ENCODE results near the gene SLC16A7. TPM values are rescaled to one million over a fixed set of nuclear protein-coding genes. Genes with fewer than 3 reads are reported as not detected.

SLC16A7 gene
- total RNA-seq, 1 donor from 2014 or later = 1.8 TPM

DNA sequence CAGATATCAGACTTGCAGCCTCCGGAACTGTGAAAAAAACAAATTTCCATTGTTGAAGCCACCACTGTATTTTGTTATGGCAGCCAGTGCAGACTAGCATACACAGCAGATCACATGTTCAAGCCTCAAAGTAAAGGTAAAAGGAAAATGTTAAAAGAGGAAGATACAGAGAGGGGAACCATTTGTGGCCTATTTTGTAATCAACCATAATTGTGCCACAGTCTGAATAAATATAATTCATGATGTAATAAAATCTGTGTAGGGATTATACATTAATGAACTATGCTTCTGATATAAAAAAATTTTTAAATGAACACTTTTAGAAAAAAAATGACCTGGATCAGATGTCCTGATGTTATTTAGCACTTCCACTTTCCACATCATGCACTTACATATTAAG lies 79.6 kb downstream of the SLC16A7 start:
- Mint-ChIP-seq H3K27ac (no peak overlapping the region), H3K9me3 (no peaks in the 10 kb centered on the region), H3K4me1 (no peaks in the 10 kb centered on the region), H3K4me3 (no peak overlapping the region), H3K36me3 (no peaks in the 10 kb centered on the region), H3K27me3 (ENCODE audit: insufficient read depth, low read depth) (no peaks in the 10 kb centered on the region)
- Histone ChIP-seq H3K4me1 (no peaks in the 10 kb centered on the region), H4K20me1 (ENCODE audit: low read depth) (no peaks in the 10 kb centered on the region), H3K4me2 (no peak overlapping the region), H3K9ac (no peak overlapping the region), H3K9me3 (ENCODE audit: low read depth) (no peaks in the 10 kb centered on the region), H2AFZ (replicated peaks) (no peak overlapping the region), H3K36me3 (no peaks in the 10 kb centered on the region), H3K4me3 (no peak overlapping the region), H3F3A (ENCODE audit: low read depth) (no peaks in the 10 kb centered on the region), H3K27ac (no peak overlapping the region), H3K79me2 (ENCODE audit: low read depth) (no peaks in the 10 kb centered on the region), H3K27me3 (no peaks in the 10 kb centered on the region)
- TF ChIP-seq, protein P1, sequence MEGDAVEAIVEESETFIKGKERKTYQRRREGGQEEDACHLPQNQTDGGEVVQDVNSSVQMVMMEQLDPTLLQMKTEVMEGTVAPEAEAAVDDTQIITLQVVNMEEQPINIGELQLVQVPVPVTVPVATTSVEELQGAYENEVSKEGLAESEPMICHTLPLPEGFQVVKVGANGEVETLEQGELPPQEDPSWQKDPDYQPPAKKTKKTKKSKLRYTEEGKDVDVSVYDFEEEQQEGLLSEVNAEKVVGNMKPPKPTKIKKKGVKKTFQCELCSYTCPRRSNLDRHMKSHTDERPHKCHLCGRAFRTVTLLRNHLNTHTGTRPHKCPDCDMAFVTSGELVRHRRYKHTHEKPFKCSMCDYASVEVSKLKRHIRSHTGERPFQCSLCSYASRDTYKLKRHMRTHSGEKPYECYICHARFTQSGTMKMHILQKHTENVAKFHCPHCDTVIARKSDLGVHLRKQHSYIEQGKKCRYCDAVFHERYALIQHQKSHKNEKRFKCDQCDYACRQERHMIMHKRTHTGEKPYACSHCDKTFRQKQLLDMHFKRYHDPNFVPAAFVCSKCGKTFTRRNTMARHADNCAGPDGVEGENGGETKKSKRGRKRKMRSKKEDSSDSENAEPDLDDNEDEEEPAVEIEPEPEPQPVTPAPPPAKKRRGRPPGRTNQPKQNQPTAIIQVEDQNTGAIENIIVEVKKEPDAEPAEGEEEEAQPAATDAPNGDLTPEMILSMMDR (IDR thresholded peaks at IDR 0.05) = no peak
- no peak for TF ChIP-seq EZH2phosphoT487 (IDR thresholded peaks at IDR 0.05)
- no peak for TF ChIP-seq EZH2 (IDR thresholded peaks at IDR 0.05)
- no peak for DNase-seq (ENCODE audit: low spot score)

DNA sequence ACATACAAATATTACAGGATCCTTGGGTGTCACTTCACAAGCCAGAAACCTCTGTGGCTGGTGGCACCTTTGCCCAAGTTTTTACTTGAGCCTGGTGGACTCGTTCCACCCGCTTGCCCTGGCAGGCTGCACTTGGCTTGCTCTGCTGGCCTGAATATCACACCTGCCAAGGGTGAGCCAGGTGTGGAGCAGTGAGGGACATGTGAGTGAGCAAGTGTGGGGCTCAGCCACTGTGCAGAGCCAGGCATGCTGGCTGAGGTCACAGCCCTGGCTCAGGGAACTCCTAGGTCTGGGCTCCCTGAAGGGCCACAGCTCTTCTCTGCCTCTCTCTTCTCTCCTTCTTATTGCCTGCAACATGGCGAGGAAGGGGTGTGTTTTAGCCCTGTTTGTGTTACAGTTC lies 82.0 kb downstream of the SLC16A7 start:
- no peaks in the 10 kb centered on the region for H3K9me3 Mint-ChIP-seq

GRCh38 chr12:59678759-59679411 lies 83.1 kb downstream of the SLC16A7 start:
- Histone ChIP-seq H3K4me2 (no peak overlapping the region), H3K79me2 (ENCODE audit: low read depth) (no peaks in the 10 kb centered on the region), H3K27ac (no peak overlapping the region), H3K9ac (no peak overlapping the region), H2AFZ (replicated peaks) (no peak overlapping the region), H3K9me3 (ENCODE audit: low read depth) (no peaks in the 10 kb centered on the region), H3F3A (ENCODE audit: low read depth) (no peaks in the 10 kb centered on the region), H4K20me1 (ENCODE audit: low read depth) (no peaks in the 10 kb centered on the region), H3K4me3 (no peak overlapping the region), H3K36me3 (no peaks in the 10 kb centered on the region), H3K27me3 (no peaks in the 10 kb centered on the region), H3K4me1 (no peaks in the 10 kb centered on the region)
- DNase-seq (ENCODE audit: low spot score) = no peak
- H3K27ac Mint-ChIP-seq = no peak overlapping the region
- no peaks in the 10 kb centered on the region for H3K4me1 Mint-ChIP-seq
- no peaks in the 10 kb centered on the region for H3K27me3 Mint-ChIP-seq (ENCODE audit: insufficient read depth, low read depth)
- H3K4me3 Mint-ChIP-seq = no peak overlapping the region
- no peaks in the 10 kb centered on the region for H3K36me3 Mint-ChIP-seq
- TF ChIP-seq EZH2phosphoT487 (IDR thresholded peaks at IDR 0.05) (no peak), EZH2 (IDR thresholded peaks at IDR 0.05) (no peak)
- TF ChIP-seq, protein P1 (IDR thresholded peaks at IDR 0.05) = no peak
- no peaks in the 10 kb centered on the region for H3K9me3 Mint-ChIP-seq

More for the DNA sequence above, 82.0 kb downstream of the SLC16A7 start:
- no peak overlapping the region for H3K27ac Mint-ChIP-seq
- no peaks in the 10 kb centered on the region for H3K27me3 Mint-ChIP-seq (ENCODE audit: insufficient read depth, low read depth)
- no peak overlapping the region for H3K27ac ChIP-seq
- H3K4me1 ChIP-seq = no peaks in the 10 kb centered on the region
- H3K4me3 ChIP-seq = no peak overlapping the region
- TF ChIP-seq EZH2 (IDR thresholded peaks at IDR 0.05) (no peak), EZH2phosphoT487 (IDR thresholded peaks at IDR 0.05) (no peak)
- TF ChIP-seq, protein P1 (IDR thresholded peaks at IDR 0.05) = no peak
- no peaks in the 10 kb centered on the region for H3K4me1 Mint-ChIP-seq
- no peak overlapping the region for H3K4me3 Mint-ChIP-seq
- H3K36me3 Mint-ChIP-seq = no peaks in the 10 kb centered on the region
- H3K9me3 ChIP-seq (ENCODE audit: low read depth) = no peaks in the 10 kb centered on the region
- no peaks in the 10 kb centered on the region for H3K79me2 ChIP-seq (ENCODE audit: low read depth)
- DNase-seq (ENCODE audit: low spot score) = no peak
- no peaks in the 10 kb centered on the region for H3K36me3 ChIP-seq
- no peak overlapping the region for H2AFZ ChIP-seq (replicated peaks)
- no peaks in the 10 kb centered on the region for H3F3A ChIP-seq (ENCODE audit: low read depth)
- no peaks in the 10 kb centered on the region for H3K27me3 ChIP-seq
- H3K9ac ChIP-seq = no peak overlapping the region
- no peaks in the 10 kb centered on the region for H4K20me1 ChIP-seq (ENCODE audit: low read depth)
- no peak overlapping the region for H3K4me2 ChIP-seq
